Measurements from ENCODE around the gene AMPD3. TPM values are rescaled to one million over a fixed set of nuclear protein-coding genes. Genes with fewer than 3 reads are reported as not detected.

The AMPD3 gene
- total RNA-seq, 1 experiment from 2014 or later: 5.4 TPM

- Mint-ChIP-seq H3K4me3 (ENCODE audit: unreplicated experiment) (no peak overlapping the region), H3K4me1 (ENCODE audit: insufficient read depth, unreplicated experiment) (no peaks in the 10 kb centered on the region), H3K36me3 (ENCODE audit: insufficient read depth, unreplicated experiment) (no peaks in the 10 kb centered on the region), H3K9me3 (ENCODE audit: unreplicated experiment) (no peaks in the 10 kb centered on the region), H3K27ac (ENCODE audit: low read depth, unreplicated experiment) (no peak overlapping the region), H3K27me3 (ENCODE audit: insufficient read depth, unreplicated experiment) (no peaks in the 10 kb centered on the region)
- POLR2A ChIA-PET: interaction anchor here (1.4 kb wide), 1 partner anchor 15 kb away, joined by 6 read pairs; the partner anchor contains the start of gene AMPD3
- TF ChIP-seq CTCF (IDR thresholded peaks at IDR 0.05; ENCODE audit: unreplicated experiment): no peak
- CTCF ChIA-PET: interaction anchor here (0.7 to 1.2 kb wide), 3 partner anchors 10 to 215 kb away, joined by 3 read pairs; no protein-coding TSS in a partner anchor
- no TSS peak for BruUV-seq (replicated peaks)
- intact Hi-C loops (cut with micrococcal nuclease): no loop called here
- DNase-seq (ENCODE audit: unreplicated experiment): no peak
Measured at GRCh38 chr11:10439924-10440323, 15.1 kb upstream of the AMPD3 start.

- intact Hi-C loops (cut with micrococcal nuclease): no loop called here
- ChIA-PET CTCF (interaction anchor here (0.6 to 1.2 kb wide), 4 partner anchors 11 to 214 kb away, joined by 3 read pairs; no protein-coding TSS in a partner anchor), POLR2A (interaction anchor here (1.4 kb wide), 1 partner anchor 14 kb away, joined by 6 read pairs; the partner anchor contains the start of gene AMPD3)
- no peak for TF ChIP-seq CTCF (IDR thresholded peaks at IDR 0.05; ENCODE audit: unreplicated experiment)
- DNase-seq (ENCODE audit: unreplicated experiment): no peak
- no peaks in the 10 kb centered on the region for H3K9me3 Mint-ChIP-seq (ENCODE audit: unreplicated experiment)
- BruUV-seq (replicated peaks): no TSS peak
- H3K36me3 Mint-ChIP-seq (ENCODE audit: insufficient read depth, unreplicated experiment): no peaks in the 10 kb centered on the region
- no peak overlapping the region for H3K27ac Mint-ChIP-seq (ENCODE audit: low read depth, unreplicated experiment)
- no peak overlapping the region for H3K4me3 Mint-ChIP-seq (ENCODE audit: unreplicated experiment)
- no peaks in the 10 kb centered on the region for H3K4me1 Mint-ChIP-seq (ENCODE audit: insufficient read depth, unreplicated experiment)
- no peaks in the 10 kb centered on the region for H3K27me3 Mint-ChIP-seq (ENCODE audit: insufficient read depth, unreplicated experiment)
Measured at GRCh38 chr11:10440401-10440800, 14.7 kb upstream of the AMPD3 start.

- BruUV-seq (replicated peaks): no TSS peak
- no peaks in the 10 kb centered on the region for H3K36me3 Mint-ChIP-seq (ENCODE audit: insufficient read depth, unreplicated experiment)
- no peak for TF ChIP-seq CTCF (IDR thresholded peaks at IDR 0.05; ENCODE audit: unreplicated experiment)
- H3K4me1 Mint-ChIP-seq (ENCODE audit: insufficient read depth, unreplicated experiment): no peaks in the 10 kb centered on the region
- POLR2A ChIA-PET: interaction anchor here (0.6 to 1.4 kb wide), 5 partner anchors 13 to 408 kb away, joined by 3 to 6 read pairs (median 3); partner anchors contain the start of gene AMPD3
- H3K27ac Mint-ChIP-seq (ENCODE audit: low read depth, unreplicated experiment): no peak overlapping the region
- H3K9me3 Mint-ChIP-seq (ENCODE audit: unreplicated experiment): no peaks in the 10 kb centered on the region
- intact Hi-C loops (cut with micrococcal nuclease): no loop called here
- no peak for DNase-seq (ENCODE audit: unreplicated experiment)
- H3K4me3 Mint-ChIP-seq (ENCODE audit: unreplicated experiment): no peak overlapping the region
- no peaks in the 10 kb centered on the region for H3K27me3 Mint-ChIP-seq (ENCODE audit: insufficient read depth, unreplicated experiment)
- CTCF ChIA-PET: interaction anchor here (0.6 to 1.2 kb wide), 3 partner anchors 12 to 70 kb away, joined by 3 read pairs; no protein-coding TSS in a partner anchor
Measured at GRCh38 chr11:10441091-10441490, 14.0 kb upstream of the AMPD3 start.

GRCh38 chr11:10441652-10442503, 13.2 kb upstream of the AMPD3 start:
- H3K27me3 Mint-ChIP-seq (ENCODE audit: insufficient read depth, unreplicated experiment): no peaks in the 10 kb centered on the region
- ChIA-PET POLR2A (interaction anchor here (1.4 kb wide), 2 partner anchors 14 to 46 kb away, joined by 3 to 4 read pairs; no protein-coding TSS in a partner anchor), CTCF (interaction anchor here (1.0 to 1.1 kb wide), 2 partner anchors 36 to 69 kb away, joined by 3 read pairs; no protein-coding TSS in a partner anchor)
- no peak overlapping the region for H3K4me3 Mint-ChIP-seq (ENCODE audit: unreplicated experiment)
- DNase-seq (ENCODE audit: unreplicated experiment): no peak
- no peaks in the 10 kb centered on the region for H3K4me1 Mint-ChIP-seq (ENCODE audit: insufficient read depth, unreplicated experiment)
- H3K27ac Mint-ChIP-seq (ENCODE audit: low read depth, unreplicated experiment): no peak overlapping the region
- H3K9me3 Mint-ChIP-seq (ENCODE audit: unreplicated experiment): no peaks in the 10 kb centered on the region
- TF ChIP-seq CTCF (IDR thresholded peaks at IDR 0.05; ENCODE audit: unreplicated experiment): no peak
- BruUV-seq (replicated peaks): no TSS peak
- intact Hi-C loops (cut with micrococcal nuclease): no loop called here
- no peaks in the 10 kb centered on the region for H3K36me3 Mint-ChIP-seq (ENCODE audit: insufficient read depth, unreplicated experiment)
